Caco-2 (cell line): ENCODE data around the gene FAM83F. TPM values are rescaled to one million over a fixed set of nuclear protein-coding genes. Genes with fewer than 3 reads are reported as not detected.

Source experiments
- BruUV-seq: library from RNA; stranded (reverse); fragments of 400-500 nt; replicated peaks from 2 replicates; lab custom pipeline; 2021; lab: Mats Ljungman, UMichigan
- CTCF ChIA-PET: fragments of 300-600 bp; sonication (Branson Sonifier 250); formaldehyde crosslinking; loops from one replicate; lab custom pipeline; 2022; ENCODE audit warnings: antibody characterized with exemption; lab: Charles Lee
- POLR2A ChIA-PET: fragments of 300-600 bp; sonication (Branson Sonifier 250); formaldehyde crosslinking; loops from one replicate; lab custom pipeline; 2022; ENCODE audit warnings: antibody characterized with exemption; lab: Charles Lee
- DNase-seq, 2 experiments: peaks; one replicate each; pipeline versions ENCODE4 v3.0.0 to v3.0.0-alpha.2; 2020 to 2022
- H3K27me3 ChIP-seq: replicated peaks from 2 replicates; pipeline ENCODE4 v1.6.0; 2011; ENCODE audit warnings: low read length; ENCODE audit not compliant: control insufficient read depth, insufficient read depth
- H3K36me3 ChIP-seq: 2 replicates; pipeline ENCODE4 v1.5.1; 2011; ENCODE audit warnings: low read length; ENCODE audit not compliant: control insufficient read depth, insufficient read depth
- H3K4me1 ChIP-seq: fragments of 250-450 bp; sonication (Bioruptor Pico); 2 replicates; pipeline ENCODE4 v1.5.1; 2020; ENCODE audit warnings: mild to moderate bottlenecking
- H3K4me3 ChIP-seq: 2 replicates; pipeline ENCODE4 v1.5.1; 2011; ENCODE audit warnings: low read depth, mild to moderate bottlenecking, control low read depth, low read length
- H3K9me3 ChIP-seq: fragments of 250-450 bp; sonication (Bioruptor Pico); 2 replicates; pipeline ENCODE4 v1.5.1; 2020; ENCODE audit warnings: mild to moderate bottlenecking, moderate library complexity
- H3K27ac Mint-ChIP-seq: one replicate; pipeline ENCODE4 v1.8.0; 2022; ENCODE audit warnings: mixed read lengths; ENCODE audit not compliant: unreplicated experiment
- H3K27me3 Mint-ChIP-seq: one replicate; pipeline ENCODE4 v1.8.0; 2022; ENCODE audit warnings: mixed read lengths; ENCODE audit not compliant: insufficient read depth, unreplicated experiment
- H3K36me3 Mint-ChIP-seq: one replicate; pipeline ENCODE4 v1.8.0; 2022; ENCODE audit warnings: mild to moderate bottlenecking, mixed read lengths; ENCODE audit not compliant: insufficient read depth, unreplicated experiment
- H3K4me1 Mint-ChIP-seq: one replicate; pipeline ENCODE4 v1.8.0; 2022; ENCODE audit warnings: low read depth, mixed read lengths; ENCODE audit not compliant: unreplicated experiment
- H3K4me3 Mint-ChIP-seq: one replicate; pipeline ENCODE4 v1.8.0; 2022; ENCODE audit warnings: mild to moderate bottlenecking, moderate library complexity, mixed read lengths; ENCODE audit not compliant: unreplicated experiment
- H3K9me3 Mint-ChIP-seq: one replicate; pipeline ENCODE4 v1.8.0; 2022; ENCODE audit warnings: mixed read lengths; ENCODE audit not compliant: unreplicated experiment
- CTCF ChIP-seq, 2 experiments: fragments of 200-600 bp in 1 of 2; IDR thresholded peaks; 1 replicate in 1 of 2; 2 replicates in 1 of 2; pipeline versions ENCODE4 v1.5.1 to v1.8.0; 2011 to 2022; ENCODE audit warnings: antibody characterized with exemption in 1 of 2, control low read depth in 1 of 2, inconsistent platforms in 1 of 2, low read depth in 1 of 2, low read length in 1 of 2, mild to moderate bottlenecking in 1 of 2, moderate library complexity in 1 of 2; ENCODE audit not compliant: insufficient read depth in 1 of 2, severe bottlenecking in 1 of 2, unreplicated experiment in 1 of 2
- intact Hi-C: fragments of 100-400 bp; cut with micrococcal nuclease; formaldehyde crosslinking; loops from one replicate; pipeline ENCODE4 v1.10.0; 2022; ENCODE audit not compliant: unreplicated experiment
- total RNA-seq: library from RNA; stranded (reverse); gene quantifications from 2 replicates; pipeline ENCODE4 v1.2.3, GENCODE V29; 2022

The FAM83F gene
- total RNA-seq, 1 experiment from 2014 or later = 20.0 TPM

GRCh38 chr22:40077646-40078016, 82.9 kb downstream of the FAM83F start:
- Mint-ChIP-seq H3K4me1 (no peaks in the 10 kb centered on the region), H3K36me3 (no peaks in the 10 kb centered on the region), H3K27ac (no peak overlapping the region), H3K27me3 (no peaks in the 10 kb centered on the region), H3K9me3 (no peaks in the 10 kb centered on the region), H3K4me3 (no peak overlapping the region)
- Histone ChIP-seq H3K4me1 (no peaks in the 10 kb centered on the region), H3K9me3 (no peaks in the 10 kb centered on the region), H3K27me3 (no peaks in the 10 kb centered on the region; the same call in 1 of the 2 replicates), H3K36me3 (no peaks in the 10 kb centered on the region), H3K4me3 (no peak overlapping the region)
- DNase-seq = no peak
- intact Hi-C loops = no loop called here
- CTCF ChIA-PET = no interaction called here
- no TSS peak for BruUV-seq
- no peak for TF ChIP-seq CTCF (IDR thresholded peaks at IDR 0.05; ENCODE audit: insufficient read depth in 1 of 2, low read depth in 1 of 2, low read length in 1 of 2, severe bottlenecking in 1 of 2, unreplicated experiment in 1 of 2)
- POLR2A ChIA-PET = no interaction called here

GRCh38 chr22:40081662-40082061, 86.9 kb downstream of the FAM83F start:
- Histone ChIP-seq H3K36me3 (no peaks in the 10 kb centered on the region), H3K4me1 (no peaks in the 10 kb centered on the region), H3K9me3 (no peaks in the 10 kb centered on the region), H3K4me3 (no peak overlapping the region), H3K27me3 (no peaks in the 10 kb centered on the region; the same call in 1 of the 2 replicates)
- H3K4me3 Mint-ChIP-seq = no peak overlapping the region
- BruUV-seq = no TSS peak
- no peaks in the 10 kb centered on the region for H3K36me3 Mint-ChIP-seq
- H3K27me3 Mint-ChIP-seq = no peaks in the 10 kb centered on the region
- POLR2A ChIA-PET = no interaction called here
- no peaks in the 10 kb centered on the region for H3K9me3 Mint-ChIP-seq
- intact Hi-C loops = no loop called here
- H3K4me1 Mint-ChIP-seq = no peaks in the 10 kb centered on the region
- TF ChIP-seq CTCF (IDR thresholded peaks at IDR 0.05; ENCODE audit: insufficient read depth in 1 of 2, low read depth in 1 of 2, low read length in 1 of 2, severe bottlenecking in 1 of 2, unreplicated experiment in 1 of 2) = no peak
- no peak overlapping the region for H3K27ac Mint-ChIP-seq
- CTCF ChIA-PET = no interaction called here
- DNase-seq = no peak

DNA sequence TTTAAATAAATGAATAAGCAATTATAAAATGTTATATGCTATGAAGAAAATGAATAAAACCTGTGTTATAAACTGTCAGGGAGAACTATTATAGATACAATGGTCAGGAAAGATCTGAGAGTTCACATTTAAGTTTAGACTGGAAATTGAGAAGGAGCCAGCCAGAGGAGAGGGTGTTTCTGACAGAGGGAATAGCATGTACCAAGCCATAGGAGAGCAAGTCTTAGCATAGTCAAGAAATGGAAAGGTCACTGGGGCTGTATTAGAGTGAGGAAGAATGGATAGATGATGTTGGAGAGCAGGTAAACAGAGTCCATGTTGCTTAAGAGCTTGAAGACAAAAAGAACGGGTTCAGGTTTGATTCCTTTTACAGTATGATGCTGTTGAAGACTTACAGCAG, 87.4 kb downstream of the FAM83F start:
- no peaks in the 10 kb centered on the region for H3K27me3 Mint-ChIP-seq
- no TSS peak for BruUV-seq
- Histone ChIP-seq H3K36me3 (no peaks in the 10 kb centered on the region), H3K27me3 (no peaks in the 10 kb centered on the region; the same call in 1 of the 2 replicates), H3K4me1 (no peaks in the 10 kb centered on the region), H3K9me3 (no peaks in the 10 kb centered on the region), H3K4me3 (no peak overlapping the region)
- no peaks in the 10 kb centered on the region for H3K9me3 Mint-ChIP-seq
- ChIA-PET POLR2A (no interaction called here), CTCF (no interaction called here)
- H3K4me3 Mint-ChIP-seq = no peak overlapping the region
- no peaks in the 10 kb centered on the region for H3K36me3 Mint-ChIP-seq
- H3K4me1 Mint-ChIP-seq = no peaks in the 10 kb centered on the region
- TF ChIP-seq CTCF (IDR thresholded peaks at IDR 0.05; ENCODE audit: insufficient read depth in 1 of 2, low read depth in 1 of 2, low read length in 1 of 2, severe bottlenecking in 1 of 2, unreplicated experiment in 1 of 2) = no peak
- intact Hi-C loops = no loop called here
- H3K27ac Mint-ChIP-seq = no peak overlapping the region
- no peak for DNase-seq
